HG03571 (cell line): ENCODE measurements around the gene DDX28.
"Not testable (repeated sequence)": the region's sequence is repeated elsewhere in the genome, so short reads cannot be mapped to it uniquely, and the experiment has no call there.

ENCODE experiments used
- ATAC-seq: cut with Tn5 transposase; IDR thresholded peaks from one replicate; pipeline ENCODE4 v1.9.1; 2021; ENCODE audit not compliant: unreplicated experiment

Gene DDX28

DNA sequence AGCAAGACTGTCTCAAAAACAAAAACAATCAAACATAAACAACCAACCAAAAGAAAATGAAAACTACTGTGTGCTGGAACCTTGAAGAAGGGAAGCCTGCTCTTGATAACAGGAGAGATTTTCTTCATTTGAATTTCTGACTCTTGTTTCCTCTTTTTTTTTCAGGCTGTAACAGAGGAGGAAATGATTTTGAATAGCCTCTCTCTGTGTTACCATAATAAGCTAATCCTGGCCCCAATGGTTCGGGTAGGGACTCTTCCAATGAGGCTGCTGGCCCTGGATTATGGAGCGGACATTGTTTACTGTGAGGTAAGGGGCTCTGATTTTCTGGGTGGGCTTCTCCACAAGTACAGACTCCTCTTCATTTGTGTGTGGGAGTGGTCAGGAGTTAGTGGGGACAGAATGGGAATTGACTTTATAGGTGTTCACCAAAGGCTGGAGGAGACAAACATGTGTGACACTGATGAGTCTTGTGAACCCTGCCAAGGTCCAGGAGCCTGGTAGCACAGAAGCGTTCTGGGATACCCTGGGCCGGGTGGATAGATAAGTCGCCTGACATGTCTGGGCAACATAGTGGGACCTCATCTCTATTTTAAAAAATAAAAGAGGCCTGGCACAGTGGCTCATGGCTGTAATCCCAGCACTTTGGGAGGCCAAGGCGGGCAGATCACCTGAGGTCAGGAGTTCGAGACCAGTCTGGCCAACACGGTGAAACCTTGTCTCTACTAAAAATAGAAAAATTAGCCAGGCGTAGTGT is 15.0 kb upstream of the DDX28 start:
- no peak for ATAC-seq

DNA sequence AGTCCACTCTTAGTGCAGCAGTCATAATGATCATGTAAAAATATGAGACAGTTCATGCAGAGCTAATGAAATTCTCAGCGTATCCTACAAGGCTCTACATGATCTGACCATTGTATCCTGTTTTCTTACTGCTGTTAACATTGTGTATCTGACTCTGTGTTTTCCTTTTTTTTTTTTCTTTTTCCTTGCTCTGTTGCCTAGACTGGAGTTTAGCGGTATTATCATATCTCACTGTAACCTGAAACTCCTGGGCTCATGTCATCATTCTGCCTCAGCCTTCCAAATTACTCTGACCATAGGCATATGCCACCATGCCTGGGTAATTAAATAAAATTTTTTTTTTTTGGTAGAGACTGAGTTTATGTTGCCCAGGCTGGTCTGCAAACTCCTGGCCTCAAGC is 12.2 kb upstream of the DDX28 start:
- ATAC-seq = no peak

DNA sequence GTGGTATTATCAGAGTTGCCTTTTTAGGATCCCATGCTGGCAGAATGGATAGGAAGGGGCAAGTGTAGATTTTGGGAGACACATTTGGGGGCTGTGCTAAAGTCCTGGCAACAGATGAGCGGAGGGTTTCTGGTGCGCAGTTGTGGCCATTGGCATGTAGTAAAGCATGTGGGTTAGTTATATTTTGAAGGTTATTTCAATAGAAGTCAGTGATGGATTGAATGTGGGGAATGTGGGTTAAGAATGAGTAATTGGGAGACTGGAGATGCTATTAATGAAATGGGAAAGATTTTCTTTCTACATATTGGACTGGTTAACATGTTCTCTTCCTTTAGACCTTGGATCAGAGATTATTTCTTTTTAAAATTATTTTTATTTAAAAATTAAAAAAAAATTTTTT is 10.1 kb upstream of the DDX28 start:
- ATAC-seq = no peak

DNA sequence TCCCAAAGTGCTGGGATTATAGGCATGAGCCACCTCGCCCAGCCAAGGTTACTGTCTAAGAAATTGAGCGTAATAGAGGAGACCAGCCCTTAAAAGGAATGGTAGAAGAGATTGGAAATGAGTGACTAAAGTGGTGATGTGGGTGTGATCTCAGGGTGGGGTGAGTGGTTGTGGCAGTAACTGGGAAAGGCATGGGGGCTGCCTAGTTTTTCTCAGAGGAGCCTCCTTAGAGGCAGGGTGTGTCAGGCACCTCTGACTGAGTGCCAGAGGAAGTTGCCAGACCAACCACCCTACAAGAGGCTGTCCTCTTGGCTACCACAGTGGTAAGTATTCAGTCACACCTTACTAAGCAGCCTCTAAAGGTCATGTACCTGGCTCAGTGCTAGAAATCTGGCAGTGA is 8.9 kb upstream of the DDX28 start:
- ATAC-seq = no peak

DNA sequence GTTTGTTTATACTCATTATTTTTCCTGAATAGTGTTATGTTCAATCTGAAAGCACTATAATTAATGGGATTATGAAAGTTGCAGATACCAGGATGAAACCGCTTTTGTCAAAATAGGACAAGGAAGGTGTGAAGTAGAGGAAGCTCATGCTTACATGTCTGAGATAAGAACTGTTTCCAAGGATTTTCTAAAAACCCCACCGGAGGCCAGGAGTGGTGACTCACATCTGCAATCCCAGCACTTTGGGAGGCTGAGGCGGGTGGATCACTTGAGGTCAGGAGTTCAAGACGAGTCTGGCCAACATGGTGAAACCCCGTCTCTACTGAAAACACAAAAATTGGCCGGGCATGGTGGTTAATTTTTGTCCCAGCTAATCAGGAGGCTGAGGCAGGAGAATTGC is 7.1 kb upstream of the DDX28 start:
- ATAC-seq = not testable (repeated sequence)

DNA sequence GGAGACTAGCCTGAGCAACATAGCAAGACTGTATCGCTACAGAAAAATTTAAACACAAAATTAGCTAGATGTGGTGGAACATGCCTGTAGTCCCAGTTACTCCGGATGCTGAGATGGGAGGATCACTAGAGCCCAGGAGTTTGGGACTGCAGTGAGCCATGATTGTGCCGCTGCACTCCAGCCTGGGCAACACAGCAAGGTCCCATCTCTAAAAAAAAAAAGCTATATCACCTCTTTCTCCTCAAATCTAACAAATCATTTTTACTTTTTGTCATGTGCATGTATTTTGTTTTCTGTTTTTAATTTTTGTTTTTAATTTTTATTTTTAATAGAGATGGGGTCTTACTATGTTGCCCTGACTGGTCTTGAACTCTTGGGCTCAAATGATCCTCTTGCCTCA is 6.0 kb upstream of the DDX28 start:
- no peak for ATAC-seq

DNA sequence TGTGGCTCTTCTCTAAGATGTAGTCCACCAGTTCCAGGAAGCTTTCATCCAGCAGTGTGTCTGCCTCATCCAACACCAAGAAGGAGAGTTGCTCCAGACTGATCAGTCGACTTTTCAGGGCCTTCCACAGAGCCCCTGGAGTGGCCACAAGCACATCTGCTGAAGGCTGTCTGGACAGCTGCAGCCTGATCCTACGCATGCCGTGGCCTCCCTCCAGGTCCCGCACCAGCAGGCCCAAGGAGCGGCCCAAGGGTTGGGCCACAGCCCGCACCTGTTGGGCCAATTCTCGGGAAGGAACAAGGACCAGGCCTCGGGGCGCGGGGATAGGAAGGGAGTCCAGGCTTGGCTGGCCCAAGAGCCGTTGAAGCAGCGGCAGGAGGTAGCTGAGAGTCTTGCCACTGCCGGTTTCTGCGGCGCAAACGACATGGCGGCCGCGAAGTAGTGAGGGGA is 729 bp downstream of the DDX28 start:
- ATAC-seq = peak; percentile 11

DNA sequence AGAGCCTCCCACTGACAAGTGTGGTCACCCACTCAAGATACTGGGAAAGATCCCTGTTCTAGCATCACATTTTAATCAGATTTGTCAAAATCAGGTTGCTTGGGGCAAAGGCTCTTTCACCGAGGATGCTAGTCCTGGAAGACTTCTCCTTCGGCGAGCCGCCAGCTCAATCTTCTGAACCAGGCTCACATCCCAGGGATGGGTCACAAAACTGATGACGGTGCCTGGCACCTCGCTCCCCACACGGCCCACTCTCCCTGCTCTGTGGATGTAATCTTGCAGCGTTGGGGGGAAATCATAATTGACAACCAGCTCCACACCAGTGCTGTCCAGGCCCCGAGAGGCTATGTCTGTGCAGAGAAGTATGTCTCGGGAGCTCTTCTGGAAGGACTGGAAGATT is 1.5 kb downstream of the DDX28 start:
- ATAC-seq = no peak

DNA sequence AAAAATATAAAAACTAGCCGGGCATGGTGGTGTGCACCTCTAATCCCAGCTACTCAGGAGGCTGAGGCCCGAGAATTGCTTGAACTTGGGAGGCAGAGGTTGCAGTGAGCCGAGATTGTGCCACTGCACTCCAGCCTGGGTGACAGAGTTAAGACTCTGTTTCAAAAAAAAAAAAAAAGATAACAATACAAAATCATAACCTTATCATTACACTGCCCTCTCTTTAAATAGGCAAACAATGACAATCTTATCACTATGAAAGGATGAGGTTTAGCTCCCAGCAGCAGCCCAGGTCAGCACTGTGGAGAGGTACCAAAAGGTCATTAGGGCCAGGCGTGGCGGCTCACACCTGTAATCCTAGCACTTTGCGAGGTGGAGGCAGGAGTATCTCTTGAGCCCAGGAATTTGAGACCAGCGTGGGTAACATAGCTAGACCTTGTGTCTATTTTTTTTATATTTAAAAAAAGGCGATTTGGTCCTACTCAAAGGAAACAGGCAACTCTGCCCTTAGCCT is 3.8 kb downstream of the DDX28 start:
- no peak for ATAC-seq

DNA sequence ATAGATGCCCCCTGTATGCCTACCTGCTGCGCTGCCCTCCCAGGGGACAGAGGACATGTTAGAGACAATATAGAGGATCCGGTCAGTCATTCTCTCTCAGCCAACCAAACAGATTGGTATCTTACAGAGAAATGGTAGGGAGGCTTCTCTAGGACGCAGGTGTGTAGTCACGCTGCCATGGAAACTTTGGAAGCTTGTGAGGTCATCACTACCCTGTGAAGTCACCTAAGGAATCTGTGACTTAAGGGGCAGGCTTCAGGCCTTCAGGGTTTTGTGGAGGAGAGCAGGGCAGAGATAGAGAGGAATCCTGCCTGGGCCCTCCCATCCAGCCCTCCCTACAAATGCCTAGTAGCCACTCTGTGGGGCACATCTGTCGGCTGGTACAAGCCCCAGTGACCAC is 7.4 kb downstream of the DDX28 start, which contains the start of gene DPEP2NB:
TSS of gene DPEP2NB (minus strand) at position 231 of the 400 bp plus-strand sequence. CDS start at position 90, 141 bp downstream.
- no peak for ATAC-seq

DNA sequence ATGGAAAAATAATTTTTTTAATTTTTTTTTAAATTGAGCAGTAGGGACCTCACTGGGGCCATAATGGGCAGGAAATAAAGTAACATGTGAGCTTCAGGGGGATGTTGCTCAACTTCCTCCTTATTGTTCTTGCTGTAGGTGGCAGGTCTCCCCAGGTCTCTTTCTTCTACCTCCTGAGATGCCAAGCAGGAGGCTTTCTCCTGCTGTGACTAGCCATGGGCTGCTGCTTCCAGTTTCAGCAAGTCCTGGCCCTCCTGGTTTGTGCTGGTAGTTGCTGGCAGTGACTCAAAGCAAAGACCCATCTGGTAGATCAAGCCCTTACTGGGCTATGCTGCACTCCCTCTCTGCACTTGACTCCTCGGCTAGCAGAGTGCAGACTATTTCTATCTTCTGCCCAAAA is 9.6 kb downstream of the DDX28 start:
- ATAC-seq = no peak

DNA sequence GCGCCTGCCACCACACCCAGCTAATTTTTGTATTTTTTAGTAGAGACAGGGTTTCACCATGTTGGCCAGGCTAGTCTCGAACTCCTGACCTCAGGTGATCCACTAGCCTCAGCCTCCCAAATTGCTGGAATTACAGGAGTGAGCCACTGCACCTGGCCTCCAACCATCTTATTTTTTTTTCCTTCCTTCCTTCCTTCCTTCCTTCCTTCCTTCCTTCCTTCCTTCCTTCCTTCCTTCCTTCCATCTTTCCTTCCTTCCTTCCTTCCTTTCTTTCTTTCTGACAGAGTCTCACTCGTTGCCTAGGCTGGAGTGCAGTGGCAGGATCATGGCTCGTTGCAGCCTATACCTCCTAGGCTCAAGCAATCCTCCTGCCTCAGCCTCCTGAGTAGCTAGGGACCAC is 13.2 kb downstream of the DDX28 start:
- ATAC-seq = not testable (repeated sequence)

DNA sequence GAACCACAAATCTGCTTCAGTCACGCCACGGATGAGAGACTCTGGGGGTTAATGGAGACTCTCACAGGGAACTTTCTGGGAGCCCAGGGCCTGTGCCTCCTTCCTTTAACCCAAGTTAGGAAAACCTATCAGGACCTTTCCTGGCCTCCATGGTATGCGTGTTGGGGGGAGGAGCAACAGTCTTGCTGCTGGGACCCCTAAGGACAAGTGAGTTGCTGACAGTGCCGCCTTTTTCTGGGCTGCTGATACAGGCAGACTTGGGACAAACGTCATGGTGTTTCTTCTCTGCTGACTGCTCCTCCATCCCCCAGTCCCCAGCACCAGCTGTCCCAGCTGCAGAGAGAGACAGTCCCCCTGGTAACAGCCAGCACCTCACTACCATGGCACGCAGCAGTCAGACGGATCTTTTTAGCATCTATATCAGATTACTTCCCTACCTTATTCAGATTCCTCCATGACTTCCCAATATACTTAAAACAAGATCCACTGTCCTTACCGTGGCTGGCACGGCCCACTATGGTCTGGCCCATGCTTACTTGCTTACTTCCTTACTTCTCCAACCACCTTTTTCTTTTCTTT is 13.8 kb downstream of the DDX28 start:
- no peak for ATAC-seq

DNA sequence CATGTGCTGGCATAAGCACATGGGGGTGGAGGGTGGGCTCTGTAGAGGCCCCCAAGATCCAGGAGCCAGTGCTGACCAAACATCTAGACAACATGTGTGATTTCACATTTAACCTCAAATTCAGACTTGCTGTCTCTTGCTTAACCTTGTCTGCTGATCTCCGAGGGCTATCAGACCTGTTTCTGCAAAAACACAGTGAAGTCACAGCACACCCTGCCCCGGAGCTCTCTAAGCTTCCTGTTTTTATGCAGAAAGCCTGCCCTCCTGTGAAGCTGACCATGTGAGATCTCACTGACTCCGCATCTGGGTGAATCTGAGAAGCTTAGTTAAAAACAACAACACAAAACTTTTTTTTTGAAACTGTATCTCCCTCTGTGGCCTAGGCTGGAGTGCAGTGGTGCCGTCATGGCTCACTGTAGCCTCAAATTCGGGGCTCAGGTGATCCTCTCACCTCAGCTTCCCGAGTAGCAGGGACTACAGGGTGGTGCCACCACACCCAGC is 17.2 kb downstream of the DDX28 start:
- no peak for ATAC-seq

DNA sequence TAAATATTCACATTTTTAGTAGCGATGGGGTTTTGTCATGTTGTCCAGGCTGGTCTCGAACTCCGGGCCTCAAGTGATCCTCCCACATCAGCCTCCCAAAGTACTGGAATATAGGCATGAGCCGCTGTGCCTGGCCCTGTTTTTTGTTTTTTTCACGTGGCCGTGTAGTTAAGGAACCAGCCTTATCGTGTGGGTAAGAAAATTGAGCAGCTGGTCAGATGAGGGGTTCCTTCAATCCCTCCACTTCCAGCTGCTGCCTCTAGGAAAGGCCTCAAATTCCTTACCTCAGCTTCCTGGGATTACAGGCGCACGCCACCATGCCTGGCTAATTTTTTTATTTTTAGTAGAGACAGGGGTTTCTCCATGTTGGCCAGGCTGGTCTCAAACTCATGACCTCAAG is 17.8 kb downstream of the DDX28 start:
- ATAC-seq = no peak

DNA sequence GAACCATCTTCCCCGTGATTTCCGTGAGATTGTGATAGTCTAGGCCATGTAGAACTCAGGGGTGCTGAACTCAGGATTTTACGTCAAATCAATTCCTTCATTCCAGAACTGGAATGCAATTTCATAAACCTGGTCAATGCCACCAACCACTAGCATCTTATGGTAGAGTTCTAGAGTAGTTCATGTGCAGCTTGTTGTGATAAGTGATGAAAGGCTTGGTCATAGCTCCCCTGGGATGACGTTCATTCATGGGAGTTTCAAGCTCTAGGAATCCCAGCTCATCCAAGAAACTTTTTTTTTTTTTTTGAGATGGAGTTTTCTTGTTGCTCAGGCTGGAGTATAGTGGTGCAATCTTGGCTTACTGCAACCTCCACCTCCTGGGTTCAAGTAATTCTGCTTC is 20.0 kb downstream of the DDX28 start:
- no peak for ATAC-seq

DNA sequence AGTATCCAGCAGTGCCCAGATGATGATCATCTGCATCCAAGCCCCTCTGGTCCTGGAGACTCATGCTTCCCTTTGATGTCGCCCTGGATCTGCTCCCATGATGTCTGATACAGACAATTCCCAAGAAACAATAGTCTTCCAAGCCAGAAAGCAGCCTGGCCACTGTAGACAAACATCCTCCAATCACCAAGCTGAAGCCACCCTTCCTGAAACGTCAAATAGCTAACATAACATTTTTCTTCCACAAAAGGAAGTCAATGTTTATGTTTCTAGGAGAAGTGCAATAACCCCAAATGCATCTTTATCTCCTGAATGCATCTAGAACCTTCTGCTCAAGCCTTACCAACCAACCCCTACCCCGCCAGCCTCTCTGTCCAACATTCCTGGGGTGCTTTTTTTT is 22.6 kb downstream of the DDX28 start:
- no peak for ATAC-seq

DNA sequence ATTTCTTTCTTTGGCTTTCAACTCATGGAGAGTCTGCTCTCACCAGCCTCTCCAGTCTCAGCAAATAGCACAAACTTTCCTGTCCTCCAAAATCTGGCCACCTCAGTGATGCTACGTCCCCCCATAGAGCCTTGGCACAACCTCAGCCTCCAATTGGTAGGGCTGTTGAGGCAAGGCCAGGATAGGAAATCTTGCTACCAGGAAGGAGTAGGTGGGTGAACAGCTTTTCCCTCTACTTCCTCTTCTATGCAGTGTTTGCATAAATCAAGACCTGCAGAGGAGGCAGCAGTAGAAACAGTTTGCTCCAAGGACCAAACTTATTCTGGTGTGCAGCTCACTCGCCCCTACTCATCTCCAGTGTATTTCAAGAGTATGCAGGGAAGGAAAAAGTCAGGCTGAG is 23.0 kb downstream of the DDX28 start:
- no peak for ATAC-seq

DNA sequence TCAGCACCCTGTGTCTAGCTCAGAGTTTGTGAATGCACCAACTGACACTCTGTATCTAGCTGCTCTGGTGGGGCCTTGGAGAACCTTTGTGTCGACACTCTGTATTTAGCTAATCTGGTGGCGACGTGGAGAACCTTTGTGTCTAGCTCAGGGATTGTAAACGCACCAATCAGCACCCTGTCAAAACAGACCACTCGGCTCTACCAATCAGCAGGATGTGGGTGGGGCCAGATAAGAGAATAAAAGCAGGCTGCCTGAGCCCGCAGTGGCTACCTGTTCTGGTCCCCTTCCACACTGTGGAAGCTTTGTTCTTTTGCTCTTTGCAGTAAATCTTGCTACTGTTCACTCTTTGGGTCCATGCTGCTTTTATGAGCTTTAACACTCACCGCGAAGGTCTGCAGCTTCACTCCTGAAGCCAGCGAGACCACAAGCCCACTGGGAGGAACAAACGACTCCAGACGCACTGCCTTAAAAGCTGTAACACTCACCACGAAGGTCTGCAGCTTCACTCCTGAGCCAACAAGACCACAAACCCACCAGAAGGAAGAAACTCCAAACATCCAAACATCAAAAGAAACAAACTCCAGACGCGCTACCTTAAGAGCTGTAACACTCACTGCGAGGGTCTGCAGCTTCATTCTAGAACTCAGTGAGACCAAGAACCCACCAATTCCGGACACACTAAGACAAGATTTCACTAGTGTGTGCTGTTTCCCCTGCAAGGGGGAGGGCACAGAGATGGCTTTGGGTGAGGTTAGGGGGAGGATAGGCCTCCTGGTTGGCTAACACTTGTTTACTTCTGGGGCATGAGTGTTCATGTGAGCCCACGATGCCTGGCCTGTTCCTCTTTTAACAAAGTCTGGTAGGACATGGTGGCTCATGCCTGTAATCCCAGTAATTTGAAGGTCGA is 24.0 kb downstream of the DDX28 start, which contains the start of gene DPEP2:
TSS of gene DPEP2 (minus strand) at position 706 of the 910 bp plus-strand sequence. CDS start 6,272 bp downstream, outside the sequence.
- not testable (repeated sequence) for ATAC-seq

DNA sequence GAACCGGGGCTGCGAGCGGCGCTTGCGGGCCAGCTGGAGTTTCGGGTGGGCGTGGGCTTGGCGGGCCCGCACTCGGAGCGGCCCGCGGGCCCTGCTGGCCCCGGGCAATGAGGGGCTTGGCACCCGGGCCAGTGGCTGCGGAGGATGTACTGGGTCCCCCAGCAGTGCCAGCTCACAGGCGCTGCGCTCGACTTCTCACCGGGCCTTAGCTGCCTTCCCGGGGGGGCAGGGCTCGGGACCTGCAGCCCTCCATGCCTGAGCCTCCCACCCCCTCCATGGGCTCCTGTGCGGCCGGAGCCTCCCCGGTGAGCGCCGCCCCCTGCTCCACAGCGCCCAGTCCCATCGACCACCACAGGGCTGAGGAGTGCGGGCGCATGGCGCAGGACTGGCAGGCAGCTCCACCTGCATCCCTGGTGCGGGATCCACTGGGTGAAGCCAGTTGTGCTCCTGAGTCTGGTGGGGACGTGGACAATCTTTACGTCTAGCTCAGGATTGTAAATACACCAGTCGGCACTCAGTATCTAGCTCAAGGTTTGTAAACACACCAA is 24.7 kb downstream of the DDX28 start:
- ATAC-seq = not testable (repeated sequence)

DNA sequence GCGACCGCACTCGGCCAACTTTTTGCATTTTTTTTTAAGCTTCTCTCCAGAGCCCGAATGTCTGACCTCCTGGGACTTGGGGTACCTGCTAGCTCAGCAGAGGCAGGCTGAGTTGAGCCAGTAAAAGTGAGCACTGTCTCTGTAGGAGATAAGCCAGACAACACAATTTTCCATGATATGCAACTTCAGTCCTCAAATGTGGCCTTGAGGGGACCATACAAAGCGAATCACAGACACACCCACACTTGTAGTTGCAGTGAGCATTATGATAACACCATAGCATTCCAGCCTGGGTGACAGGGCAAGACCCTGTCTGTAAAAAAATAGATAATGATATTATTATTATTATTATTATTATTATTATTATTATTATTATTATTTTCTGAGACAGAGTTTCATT is 26.4 kb downstream of the DDX28 start:
- no peak for ATAC-seq
